Astrocyte (in vitro differentiated cells and primary cell): ENCODE results near the gene HMGB3. TPM values are rescaled to one million over a fixed set of nuclear protein-coding genes. Genes with fewer than 3 reads are reported as not detected.

Experiments used
- DNase-seq: peaks from one replicate; pipeline ENCODE4 v3.0.0-alpha.2; 2010; ENCODE audit warnings: low read depth
- FAIRE-seq: peaks from 2 replicates; lab custom pipeline; 2011; peaks lifted over from hg19 to GRCh38; lab: Jason Lieb, UNC
- H2AFZ ChIP-seq: 2 replicates; pipeline ENCODE4 v1.6.0; 2012; ENCODE audit warnings: low read depth, low read length, inconsistent platforms
- H3K27ac ChIP-seq: 2 replicates; pipeline ENCODE4 v1.5.1; 2011; ENCODE audit warnings: low read depth, low read length, inconsistent platforms
- H3K27me3 ChIP-seq: 2 replicates; pipeline ENCODE4 v1.6.0; 2011; ENCODE audit warnings: low read length, inconsistent platforms; ENCODE audit not compliant: insufficient read depth
- H3K36me3 ChIP-seq: 2 replicates; pipeline ENCODE4 v1.5.1; 2011; ENCODE audit warnings: low read length, inconsistent platforms; ENCODE audit not compliant: insufficient read depth
- H3K4me1 ChIP-seq: 2 replicates; pipeline ENCODE4 v1.5.1; 2011; ENCODE audit warnings: low read length, inconsistent platforms; ENCODE audit not compliant: insufficient read depth
- H3K4me2 ChIP-seq: 2 replicates; pipeline ENCODE4 v1.6.0; 2012; ENCODE audit warnings: low read length, inconsistent platforms
- H3K4me3 ChIP-seq: 2 replicates; pipeline ENCODE4 v1.5.1; 2011; ENCODE audit warnings: low read depth, mild to moderate bottlenecking, low read length, inconsistent platforms; ENCODE audit not compliant: insufficient read depth
- H3K79me2 ChIP-seq: 2 replicates; pipeline ENCODE4 v1.6.0; 2012; ENCODE audit warnings: mild to moderate bottlenecking, low read length, inconsistent platforms; ENCODE audit not compliant: insufficient read depth
- H3K9ac ChIP-seq: 2 replicates; pipeline ENCODE4 v1.6.0; 2012; ENCODE audit warnings: mild to moderate bottlenecking, low read length, inconsistent platforms
- H3K9me3 ChIP-seq: 2 replicates; pipeline ENCODE4 v1.5.1; 2012; ENCODE audit warnings: low read depth, mild to moderate bottlenecking, low read length, inconsistent platforms; ENCODE audit not compliant: insufficient read depth
- H4K20me1 ChIP-seq: 2 replicates; pipeline ENCODE4 v1.6.0; 2012; ENCODE audit warnings: low read length, inconsistent platforms; ENCODE audit not compliant: insufficient read depth
- H3K27ac Mint-ChIP-seq: one replicate; pipeline ENCODE4 v1.8.0; 2021; ENCODE audit warnings: mild to moderate bottlenecking, mixed read lengths; ENCODE audit not compliant: unreplicated experiment
- H3K27me3 Mint-ChIP-seq: one replicate; pipeline ENCODE4 v1.8.0; 2021; ENCODE audit warnings: low read depth, mixed read lengths; ENCODE audit not compliant: unreplicated experiment
- H3K36me3 Mint-ChIP-seq: one replicate; pipeline ENCODE4 v1.8.0; 2021; ENCODE audit warnings: low read depth, mixed read lengths; ENCODE audit not compliant: unreplicated experiment
- H3K4me1 Mint-ChIP-seq: one replicate; pipeline ENCODE4 v1.8.0; 2021; ENCODE audit warnings: low read depth, mixed read lengths; ENCODE audit not compliant: unreplicated experiment
- H3K4me3 Mint-ChIP-seq: one replicate; pipeline ENCODE4 v1.8.0; 2021; ENCODE audit warnings: mild to moderate bottlenecking, moderate library complexity, mixed read lengths; ENCODE audit not compliant: unreplicated experiment
- H3K9me3 Mint-ChIP-seq: one replicate; pipeline ENCODE4 v1.8.0; 2021; ENCODE audit warnings: mild to moderate bottlenecking, mixed read lengths; ENCODE audit not compliant: unreplicated experiment
- EZH2 ChIP-seq: IDR thresholded peaks from 2 replicates; pipeline ENCODE4 v1.6.1; 2012; ENCODE audit warnings: mild to moderate bottlenecking, low read length, inconsistent platforms; ENCODE audit not compliant: insufficient read depth
- total RNA-seq: library from RNA; stranded (reverse); gene quantifications from 2 replicates; pipeline ENCODE4 v1.2.1, GENCODE V29; 2021
- TF ChIP-seq, protein P1 (sequence below): IDR thresholded peaks from 2 replicates; pipeline ENCODE4 v1.5.1; 2011; ENCODE audit warnings: low read depth, mild to moderate bottlenecking, inconsistent platforms, low read length, moderate library complexity; ENCODE audit not compliant: insufficient read depth

Gene HMGB3
- total RNA-seq, 1 donor from 2014 or later = 34.7 TPM

GRCh38 chrX:150989420-150989819, 6.3 kb downstream of the HMGB3 start:
- H3K4me2 ChIP-seq = no peak overlapping the region
- Mint-ChIP-seq H3K36me3 (no peaks in the 10 kb centered on the region), H3K4me1 (peaks cover 3% of the 10 kb centered on the region), H3K9me3 (no peaks in the 10 kb centered on the region), H3K27ac (no peak overlapping the region), H3K27me3 (no peaks in the 10 kb centered on the region), H3K4me3 (no peak overlapping the region)
- no peak overlapping the region for H3K27ac ChIP-seq
- no peaks in the 10 kb centered on the region for H3K27me3 ChIP-seq
- H3K9ac ChIP-seq = no peak overlapping the region
- TF ChIP-seq EZH2 = no peak
- TF ChIP-seq, protein P1, sequence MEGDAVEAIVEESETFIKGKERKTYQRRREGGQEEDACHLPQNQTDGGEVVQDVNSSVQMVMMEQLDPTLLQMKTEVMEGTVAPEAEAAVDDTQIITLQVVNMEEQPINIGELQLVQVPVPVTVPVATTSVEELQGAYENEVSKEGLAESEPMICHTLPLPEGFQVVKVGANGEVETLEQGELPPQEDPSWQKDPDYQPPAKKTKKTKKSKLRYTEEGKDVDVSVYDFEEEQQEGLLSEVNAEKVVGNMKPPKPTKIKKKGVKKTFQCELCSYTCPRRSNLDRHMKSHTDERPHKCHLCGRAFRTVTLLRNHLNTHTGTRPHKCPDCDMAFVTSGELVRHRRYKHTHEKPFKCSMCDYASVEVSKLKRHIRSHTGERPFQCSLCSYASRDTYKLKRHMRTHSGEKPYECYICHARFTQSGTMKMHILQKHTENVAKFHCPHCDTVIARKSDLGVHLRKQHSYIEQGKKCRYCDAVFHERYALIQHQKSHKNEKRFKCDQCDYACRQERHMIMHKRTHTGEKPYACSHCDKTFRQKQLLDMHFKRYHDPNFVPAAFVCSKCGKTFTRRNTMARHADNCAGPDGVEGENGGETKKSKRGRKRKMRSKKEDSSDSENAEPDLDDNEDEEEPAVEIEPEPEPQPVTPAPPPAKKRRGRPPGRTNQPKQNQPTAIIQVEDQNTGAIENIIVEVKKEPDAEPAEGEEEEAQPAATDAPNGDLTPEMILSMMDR = no peak
- H4K20me1 ChIP-seq = peaks cover 9% of the 10 kb centered on the region
- peaks cover 16% of the 10 kb centered on the region for H3K79me2 ChIP-seq
- DNase-seq (no peak), FAIRE-seq (no peak)
- H3K4me3 ChIP-seq = no peak overlapping the region
- H3K36me3 ChIP-seq = peaks cover 5% of the 10 kb centered on the region
- no peaks in the 10 kb centered on the region for H3K9me3 ChIP-seq
- H3K4me1 ChIP-seq = no peaks in the 10 kb centered on the region
- no peak overlapping the region for H2AFZ ChIP-seq

GRCh38 chrX:150990910-150991309, 7.8 kb downstream of the HMGB3 start:
- Histone ChIP-seq H3K36me3 (peaks cover 5% of the 10 kb centered on the region), H3K9me3 (no peaks in the 10 kb centered on the region), H3K9ac (no peak overlapping the region), H3K4me1 (no peaks in the 10 kb centered on the region), H3K4me3 (no peak overlapping the region), H4K20me1 (no peaks in the 10 kb centered on the region), H3K79me2 (peaks cover under 1% of the 10 kb centered on the region), H2AFZ (no peak overlapping the region), H3K4me2 (no peak overlapping the region), H3K27me3 (no peaks in the 10 kb centered on the region), H3K27ac (no peak overlapping the region)
- Mint-ChIP-seq H3K27me3 (no peaks in the 10 kb centered on the region), H3K4me1 (no peaks in the 10 kb centered on the region), H3K36me3 (no peaks in the 10 kb centered on the region), H3K4me3 (no peak overlapping the region), H3K27ac (no peak overlapping the region), H3K9me3 (no peaks in the 10 kb centered on the region)
- TF ChIP-seq, protein P1 = no peak
- no peak for TF ChIP-seq EZH2
- no peak for DNase-seq
- FAIRE-seq = peak; percentile 43

DNA sequence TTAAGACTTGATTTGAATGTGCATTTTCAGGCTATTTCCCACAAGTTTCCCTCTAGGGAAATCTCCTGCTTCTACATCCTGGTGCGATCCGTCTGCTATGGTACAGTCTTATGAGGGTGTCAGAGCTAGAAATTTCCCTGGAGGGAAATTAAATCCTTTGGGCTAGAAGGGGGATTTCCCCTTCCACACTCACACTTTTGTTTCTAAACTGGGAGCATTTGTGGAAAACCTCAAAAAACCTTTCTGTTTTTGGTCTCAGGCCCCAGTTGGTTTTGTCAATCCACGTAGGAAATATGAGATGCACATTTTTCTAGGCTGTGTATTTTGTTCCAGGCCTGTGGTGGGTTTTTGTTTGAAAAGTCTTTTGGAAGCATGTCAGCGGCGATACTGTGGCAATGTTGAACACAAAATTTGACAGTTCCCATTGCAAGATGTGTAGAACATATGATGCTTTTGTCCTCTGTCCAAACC, 17.8 kb downstream of the HMGB3 start:
- no peak for DNase-seq

More for the DNA sequence above, 17.8 kb downstream of the HMGB3 start:
- no peak overlapping the region for H3K4me2 ChIP-seq
- no peaks in the 10 kb centered on the region for H4K20me1 ChIP-seq
- Mint-ChIP-seq H3K4me3 (no peak overlapping the region), H3K4me1 (no peaks in the 10 kb centered on the region), H3K36me3 (no peaks in the 10 kb centered on the region), H3K9me3 (no peaks in the 10 kb centered on the region), H3K27ac (no peak overlapping the region), H3K27me3 (no peaks in the 10 kb centered on the region)
- no peak overlapping the region for H2AFZ ChIP-seq
- H3K27ac ChIP-seq = no peak overlapping the region
- H3K9ac ChIP-seq = no peak overlapping the region
- H3K4me1 ChIP-seq = no peaks in the 10 kb centered on the region
- FAIRE-seq = peak; percentile 92
- no peaks in the 10 kb centered on the region for H3K36me3 ChIP-seq
- H3K4me3 ChIP-seq = no peak overlapping the region
- no peaks in the 10 kb centered on the region for H3K27me3 ChIP-seq
- no peaks in the 10 kb centered on the region for H3K79me2 ChIP-seq
- TF ChIP-seq, protein P1 = no peak
- TF ChIP-seq EZH2 = no peak
- H3K9me3 ChIP-seq = no peaks in the 10 kb centered on the region
